ENCODE data around the gene MVB12B.

MVB12B gene

DNA sequence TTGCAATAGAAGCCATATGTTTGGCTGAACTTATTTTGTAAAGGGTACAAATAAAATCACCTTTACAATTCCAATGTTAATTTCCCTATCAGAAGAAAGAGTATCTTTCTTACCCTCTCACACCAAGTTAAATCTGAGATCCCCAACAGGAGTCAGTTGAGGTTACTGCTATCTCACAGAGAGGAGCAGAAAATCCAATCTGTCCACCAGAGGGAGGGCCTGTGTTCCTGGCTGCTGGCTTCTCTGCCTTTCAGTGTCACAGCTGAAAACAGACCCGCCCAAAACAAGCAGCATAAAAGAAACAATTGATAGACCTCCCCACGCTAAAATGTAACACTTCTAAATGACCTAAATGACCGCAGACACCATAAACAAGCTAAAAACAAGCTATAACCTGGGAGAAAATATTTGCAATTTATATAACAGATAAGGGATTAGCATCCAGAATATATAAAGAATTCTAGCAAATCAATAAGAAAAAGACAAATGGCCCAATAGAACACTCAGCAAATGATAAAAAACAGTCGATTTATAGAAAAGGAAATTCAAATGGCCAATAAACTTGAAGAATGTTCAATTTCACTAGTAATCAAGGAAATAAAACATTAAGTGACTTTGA is 24.5 kb upstream of the MVB12B start:
- TF ChIP-seq MAX (IDR thresholded peaks at IDR 0.05; ENCODE audit: low read depth, low read length) (0 out of 2 replicates have a peak, but pooled peaks have one; percentile 29), POLR2A (IDR thresholded peaks at IDR 0.05; ENCODE audit: extremely low read depth, insufficient read length) (no peak), MYC (IDR thresholded peaks at IDR 0.05; ENCODE audit: low read depth, low read length) (0 out of 2 replicates have a peak, but pooled peaks have one; percentile 10)
- TF ChIP-seq, protein P1, sequence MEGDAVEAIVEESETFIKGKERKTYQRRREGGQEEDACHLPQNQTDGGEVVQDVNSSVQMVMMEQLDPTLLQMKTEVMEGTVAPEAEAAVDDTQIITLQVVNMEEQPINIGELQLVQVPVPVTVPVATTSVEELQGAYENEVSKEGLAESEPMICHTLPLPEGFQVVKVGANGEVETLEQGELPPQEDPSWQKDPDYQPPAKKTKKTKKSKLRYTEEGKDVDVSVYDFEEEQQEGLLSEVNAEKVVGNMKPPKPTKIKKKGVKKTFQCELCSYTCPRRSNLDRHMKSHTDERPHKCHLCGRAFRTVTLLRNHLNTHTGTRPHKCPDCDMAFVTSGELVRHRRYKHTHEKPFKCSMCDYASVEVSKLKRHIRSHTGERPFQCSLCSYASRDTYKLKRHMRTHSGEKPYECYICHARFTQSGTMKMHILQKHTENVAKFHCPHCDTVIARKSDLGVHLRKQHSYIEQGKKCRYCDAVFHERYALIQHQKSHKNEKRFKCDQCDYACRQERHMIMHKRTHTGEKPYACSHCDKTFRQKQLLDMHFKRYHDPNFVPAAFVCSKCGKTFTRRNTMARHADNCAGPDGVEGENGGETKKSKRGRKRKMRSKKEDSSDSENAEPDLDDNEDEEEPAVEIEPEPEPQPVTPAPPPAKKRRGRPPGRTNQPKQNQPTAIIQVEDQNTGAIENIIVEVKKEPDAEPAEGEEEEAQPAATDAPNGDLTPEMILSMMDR (IDR thresholded peaks at IDR 0.05; ENCODE audit: low read depth, low read length): peak; percentile 75
- H3K4me3 ChIP-seq (ENCODE audit: low read depth, low read length): no peak overlapping the region
- DNase-seq (ENCODE audit: low read depth): peak; percentile 73

DNA sequence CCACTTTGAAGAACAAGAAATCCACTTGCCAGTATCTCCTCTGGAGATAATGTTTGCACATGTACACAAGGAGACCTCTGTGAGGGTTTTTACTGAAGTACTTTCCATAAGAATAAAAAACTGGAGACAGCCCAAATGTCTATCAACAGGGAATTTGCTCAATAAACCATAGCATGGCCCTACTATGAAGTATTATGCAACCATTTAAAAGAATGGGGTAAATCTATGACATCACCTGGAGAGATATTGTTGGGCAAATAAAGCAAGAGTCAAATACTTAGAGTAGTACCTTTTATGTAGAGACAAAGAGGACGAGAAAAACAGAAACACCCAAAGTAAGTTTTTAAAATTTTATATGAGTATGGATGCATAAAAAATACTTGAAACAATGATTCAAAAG is 23.9 kb upstream of the MVB12B start:
- H3K4me3 ChIP-seq (ENCODE audit: low read depth, low read length): no peak overlapping the region
- no peak for DNase-seq (ENCODE audit: low read depth)
- TF ChIP-seq, protein P1 (IDR thresholded peaks at IDR 0.05; ENCODE audit: low read depth, low read length): no peak
- no peak for TF ChIP-seq MYC (IDR thresholded peaks at IDR 0.05; ENCODE audit: low read depth, low read length)
- TF ChIP-seq MAX (IDR thresholded peaks at IDR 0.05; ENCODE audit: low read depth, low read length): no peak
- TF ChIP-seq POLR2A (IDR thresholded peaks at IDR 0.05; ENCODE audit: extremely low read depth, insufficient read length): no peak

DNA sequence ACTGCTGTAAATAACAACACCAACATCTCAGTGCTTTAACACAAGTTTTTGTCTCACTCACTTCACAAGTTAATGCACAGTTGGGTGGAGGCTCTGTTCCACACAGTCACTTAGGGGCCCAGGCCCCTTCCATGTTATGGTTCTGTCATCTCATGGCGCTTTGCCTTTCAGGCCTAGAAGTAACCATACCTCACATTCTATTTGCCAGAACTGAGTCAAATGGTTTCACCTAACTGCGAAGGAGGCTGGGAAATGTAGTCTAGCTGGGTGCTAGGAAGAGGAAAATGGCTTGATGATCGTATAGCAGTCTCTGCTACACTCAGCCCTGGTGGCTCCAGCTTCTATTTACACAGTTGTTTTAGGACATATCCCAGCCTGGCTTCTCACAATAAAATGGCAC is 23.1 kb upstream of the MVB12B start:
- H3K4me3 ChIP-seq (ENCODE audit: low read depth, low read length): no peak overlapping the region
- peak; percentile 22 for DNase-seq (ENCODE audit: low read depth)
- TF ChIP-seq MYC (IDR thresholded peaks at IDR 0.05; ENCODE audit: low read depth, low read length): no peak
- TF ChIP-seq, protein P1 (IDR thresholded peaks at IDR 0.05; ENCODE audit: low read depth, low read length): no peak
- no peak for TF ChIP-seq MAX (IDR thresholded peaks at IDR 0.05; ENCODE audit: low read depth, low read length)
- TF ChIP-seq POLR2A (IDR thresholded peaks at IDR 0.05; ENCODE audit: extremely low read depth, insufficient read length): no peak

DNA sequence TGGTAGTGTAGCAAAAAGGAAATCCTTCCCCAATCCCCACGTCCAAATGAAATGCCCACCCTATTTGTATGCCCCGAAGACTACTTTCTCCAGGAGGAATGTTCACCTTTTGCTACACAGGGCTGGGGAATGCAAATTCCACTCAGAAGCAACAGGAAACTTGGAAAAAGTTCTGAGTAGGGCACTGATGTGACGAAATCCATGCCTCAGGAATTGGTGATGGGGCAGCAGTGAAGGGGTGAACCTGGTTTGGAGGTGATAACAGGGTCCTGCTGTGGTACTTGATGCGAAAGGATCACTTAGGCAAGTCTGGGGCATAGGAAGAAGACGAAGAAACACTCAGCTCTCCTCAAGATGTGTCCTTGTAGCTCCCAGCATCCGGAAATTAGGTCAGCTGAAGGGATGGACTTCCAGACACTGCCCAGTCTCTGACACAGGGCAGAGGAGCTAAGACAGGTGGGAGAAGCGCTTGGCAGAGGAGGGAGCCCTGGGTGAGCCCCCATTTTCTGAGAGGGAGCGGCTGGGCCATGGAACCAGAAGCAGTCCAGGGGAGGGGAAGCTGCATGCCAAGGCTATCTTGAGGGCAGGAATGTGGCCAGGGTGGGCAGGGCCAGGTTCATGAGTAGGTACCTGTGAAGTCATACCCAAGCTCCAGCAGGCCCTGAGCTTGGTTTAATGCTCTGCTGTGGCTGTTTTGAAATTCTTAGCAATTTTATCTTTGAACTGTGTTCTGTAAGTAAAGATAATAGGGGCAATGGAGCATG is 22.2 kb upstream of the MVB12B start:
- no peak overlapping the region for H3K4me3 ChIP-seq (ENCODE audit: low read depth, low read length)
- DNase-seq (ENCODE audit: low read depth): no peak
- TF ChIP-seq POLR2A (IDR thresholded peaks at IDR 0.05; ENCODE audit: extremely low read depth, insufficient read length) (no peak), MYC (IDR thresholded peaks at IDR 0.05; ENCODE audit: low read depth, low read length) (no peak), MAX (IDR thresholded peaks at IDR 0.05; ENCODE audit: low read depth, low read length) (no peak)
- TF ChIP-seq, protein P1 (IDR thresholded peaks at IDR 0.05; ENCODE audit: low read depth, low read length): no peak

DNA sequence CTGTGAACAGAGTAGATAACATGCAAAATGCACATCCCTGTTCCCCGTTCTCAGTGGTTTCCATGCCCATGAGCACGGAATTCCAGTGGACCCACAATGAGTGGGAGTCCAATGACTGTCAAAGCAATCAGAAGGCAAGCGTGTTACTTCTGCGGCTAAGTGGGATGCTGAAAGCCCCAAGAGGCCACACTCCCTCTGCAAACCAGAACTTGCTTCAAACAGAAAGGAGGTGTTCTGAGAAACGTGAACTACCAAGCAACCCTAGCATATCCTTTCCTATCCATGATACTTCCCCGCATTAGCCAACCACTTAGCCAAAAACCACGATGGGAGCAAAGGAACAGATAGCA is 21.7 kb upstream of the MVB12B start:
- peak; percentile 38 for DNase-seq (ENCODE audit: low read depth)
- TF ChIP-seq POLR2A (IDR thresholded peaks at IDR 0.05; ENCODE audit: extremely low read depth, insufficient read length): no peak
- TF ChIP-seq MAX (IDR thresholded peaks at IDR 0.05; ENCODE audit: low read depth, low read length): no peak
- no peak for TF ChIP-seq MYC (IDR thresholded peaks at IDR 0.05; ENCODE audit: low read depth, low read length)
- TF ChIP-seq, protein P1 (IDR thresholded peaks at IDR 0.05; ENCODE audit: low read depth, low read length): no peak
- H3K4me3 ChIP-seq (ENCODE audit: low read depth, low read length): no peak overlapping the region
